Gastroesophageal sphincter (tissue), 4 donors: ENCODE results near the gene CASP10. TPM values are rescaled to one million over a fixed set of nuclear protein-coding genes. Genes with fewer than 3 reads are reported as not detected.
A peak's percentile ranks its signal among the peaks of the same experiment; 100 is the strongest.
"Not testable (repeated sequence)": the region's sequence is repeated elsewhere in the genome, so short reads cannot be mapped to it uniquely, and the experiment has no call there.

Experiments
- ATAC-seq: fragments of 150-250 bp; one replicate; pipeline ENCODE4 v1.9.1; 2016; ENCODE audit warnings: mild to moderate bottlenecking, moderate library complexity
- H3K27ac ChIP-seq, 4 donors: fragments of 200-600 bp; sonication (generic) in 3 of 4; 1 replicate in 3 of 4; 2 replicates in 1 of 4; pipeline ENCODE4 v1.5.1; 2016 to 2019
- H3K27me3 ChIP-seq: fragments of 200-600 bp; sonication (generic); one replicate; pipeline ENCODE4 v1.5.1; 2019
- H3K36me3 ChIP-seq, 2 donors: fragments of 200-600 bp; sonication (generic); one replicate each; pipeline ENCODE4 v1.5.1; 2019; ENCODE audit warnings: control low read depth in 1 of 2
- H3K4me1 ChIP-seq, 3 donors: fragments of 200-600 bp; sonication (generic); 1 replicate in 2 of 3; 2 replicates in 1 of 3; pipeline ENCODE4 v1.5.1; 2016 to 2019; ENCODE audit warnings: control low read depth in 2 of 3
- H3K4me3 ChIP-seq, 2 donors: fragments of 200-600 bp; sonication (generic); one replicate each; pipeline ENCODE4 v1.5.1; 2019; ENCODE audit warnings: mild to moderate bottlenecking in 1 of 2, moderate library complexity in 1 of 2
- H3K9me3 ChIP-seq, 3 donors: fragments of 200-600 bp; sonication (generic); one replicate each; pipeline ENCODE4 v1.5.1; 2017 to 2019; ENCODE audit warnings: control low read depth in 2 of 3
- EP300 ChIP-seq: sonication (generic); formaldehyde crosslinking; IDR thresholded peaks from one replicate; pipeline ENCODE4 v1.6.1; 2017; ENCODE audit warnings: antibody characterized with exemption, mild to moderate bottlenecking
- POLR2A ChIP-seq, 2 donors: fragments of 450-650 bp; IDR thresholded peaks; one replicate each; pipeline ENCODE4 v1.6.1; 2017; ENCODE audit warnings: antibody characterized with exemption in 2 of 2, mild to moderate bottlenecking in 2 of 2, moderate library complexity in 1 of 2
- POLR2AphosphoS5 ChIP-seq: sonication (generic); formaldehyde crosslinking; IDR thresholded peaks from one replicate; pipeline ENCODE4 v1.6.1; 2017; ENCODE audit warnings: antibody characterized with exemption
- WGBS, 2 donors: methylation state at CpG; one replicate each; pipeline ENCODE4 v1.1.5; 2018; ENCODE audit warnings: low coverage in 1 of 2; 5-methylcytosine and 5-hydroxymethylcytosine counted together
- total RNA-seq, 4 donors: library from RNA; depleted of rRNA; stranded (reverse); fragments of >200 nt; gene quantifications; one replicate each; pipeline ENCODE4 v1.1.0, GENCODE V29; 2016
- TF ChIP-seq, protein P1 (sequence below), 4 experiments: fragments of 200-600 bp in 2 of 4; fragments of 450-650 bp in 2 of 4; sonication (generic) in 1 of 4; IDR thresholded peaks; one replicate each; pipeline ENCODE4 v1.5.1; 2017 to 2019; ENCODE audit warnings: antibody characterized with exemption in 4 of 4, mild to moderate bottlenecking in 2 of 4, moderate library complexity in 2 of 4

Gene CASP10
- total RNA-seq, 4 donors from 2014 or later, result 2.6 to 7.5 (median 6.3) TPM

DNA sequence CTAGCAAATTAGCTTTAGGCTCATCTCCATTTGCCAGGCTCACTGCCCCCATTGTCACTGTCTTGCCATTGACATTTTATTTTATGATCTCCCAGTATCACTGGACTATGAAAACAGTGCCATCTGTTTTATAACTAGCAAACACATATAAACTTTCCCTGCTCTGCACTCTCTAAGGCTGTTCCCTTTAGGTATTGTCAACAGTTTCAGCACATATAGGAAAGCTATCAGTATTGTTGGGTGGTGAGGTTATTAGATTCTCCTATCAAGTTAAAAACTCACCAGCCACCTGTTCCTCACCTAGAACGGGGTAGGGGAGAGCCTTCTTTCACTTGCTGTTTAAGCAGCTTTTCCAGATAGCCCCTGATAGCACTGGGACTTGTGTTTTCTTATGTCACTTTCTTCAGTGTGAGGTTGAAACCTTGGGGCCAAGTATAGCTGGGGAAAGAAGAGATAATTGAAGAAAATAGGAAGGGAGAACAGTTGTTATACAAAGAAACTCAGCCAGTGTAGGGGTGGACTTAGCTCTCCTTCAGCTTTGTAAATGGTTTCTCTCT is 34.4 kb upstream of the CASP10 start:
- TF ChIP-seq POLR2AphosphoS5 (no peak), EP300 (no peak), POLR2A (IDR thresholded peaks at IDR 0.05) (no peak)
- TF ChIP-seq, protein P1, sequence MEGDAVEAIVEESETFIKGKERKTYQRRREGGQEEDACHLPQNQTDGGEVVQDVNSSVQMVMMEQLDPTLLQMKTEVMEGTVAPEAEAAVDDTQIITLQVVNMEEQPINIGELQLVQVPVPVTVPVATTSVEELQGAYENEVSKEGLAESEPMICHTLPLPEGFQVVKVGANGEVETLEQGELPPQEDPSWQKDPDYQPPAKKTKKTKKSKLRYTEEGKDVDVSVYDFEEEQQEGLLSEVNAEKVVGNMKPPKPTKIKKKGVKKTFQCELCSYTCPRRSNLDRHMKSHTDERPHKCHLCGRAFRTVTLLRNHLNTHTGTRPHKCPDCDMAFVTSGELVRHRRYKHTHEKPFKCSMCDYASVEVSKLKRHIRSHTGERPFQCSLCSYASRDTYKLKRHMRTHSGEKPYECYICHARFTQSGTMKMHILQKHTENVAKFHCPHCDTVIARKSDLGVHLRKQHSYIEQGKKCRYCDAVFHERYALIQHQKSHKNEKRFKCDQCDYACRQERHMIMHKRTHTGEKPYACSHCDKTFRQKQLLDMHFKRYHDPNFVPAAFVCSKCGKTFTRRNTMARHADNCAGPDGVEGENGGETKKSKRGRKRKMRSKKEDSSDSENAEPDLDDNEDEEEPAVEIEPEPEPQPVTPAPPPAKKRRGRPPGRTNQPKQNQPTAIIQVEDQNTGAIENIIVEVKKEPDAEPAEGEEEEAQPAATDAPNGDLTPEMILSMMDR (IDR thresholded peaks at IDR 0.05), result no peak
- Histone ChIP-seq H3K4me3 (no peak overlapping the region), H3K36me3 (peaks cover 0 to 82% of the 10 kb centered on the region in 2 donors), H3K27me3 (no peaks in the 10 kb centered on the region), H3K9me3 (no peaks in the 10 kb centered on the region), H3K4me1 (peaks cover 4 to 52% (median 14%) of the 10 kb centered on the region in 3 donors), H3K27ac (peak overlapping the region; percentile 79 to 94 (median 80))
- no peak for ATAC-seq
- 40 to 100% methylated on average over 1 of the region's 1 CpG for WGBS, 2 donors

DNA sequence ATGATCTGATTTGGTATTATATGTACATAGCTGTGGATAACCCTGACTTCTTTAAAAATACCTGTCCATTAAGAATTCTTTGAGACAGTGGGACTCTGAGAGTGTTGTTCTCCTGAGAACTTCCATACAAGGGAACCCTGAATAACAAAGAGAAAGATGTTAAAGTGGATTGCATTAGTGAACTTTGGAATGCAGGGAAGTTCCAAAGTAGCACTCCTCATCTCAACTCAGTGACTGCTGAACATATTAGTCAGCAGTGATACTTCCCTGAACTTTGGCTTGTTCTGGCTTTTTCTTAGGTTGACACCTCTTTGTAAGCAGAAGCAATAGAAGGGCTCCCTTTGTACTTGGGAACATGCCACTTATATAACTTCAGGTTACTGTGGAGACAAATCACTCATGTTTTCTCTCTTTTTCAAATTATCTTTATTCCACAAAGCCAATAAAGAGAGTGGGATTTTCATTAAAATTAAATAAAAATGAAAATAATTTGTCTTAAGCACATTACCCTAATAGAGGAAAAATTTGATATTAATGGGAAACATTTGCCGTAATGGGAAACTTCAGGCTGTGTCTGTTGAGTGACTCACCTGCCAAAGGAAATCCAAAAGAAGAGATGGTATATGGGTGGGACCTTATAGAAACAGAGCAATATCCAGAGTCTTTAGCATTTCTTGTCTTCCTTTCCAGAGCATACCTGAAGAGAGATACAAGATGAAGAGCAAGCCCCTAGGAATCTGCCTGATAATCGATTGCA is 33.7 kb upstream of the CASP10 start:
- Histone ChIP-seq H3K4me1 (peaks cover 4 to 52% (median 14%) of the 10 kb centered on the region in 3 donors), H3K4me3 (no peak overlapping the region), H3K27me3 (no peaks in the 10 kb centered on the region), H3K9me3 (no peaks in the 10 kb centered on the region), H3K27ac (peak overlapping the region; percentile 79 to 94 (median 80)), H3K36me3 (peaks cover 0 to 82% of the 10 kb centered on the region in 2 donors)
- peak; percentile 82 for ATAC-seq
- TF ChIP-seq POLR2A (IDR thresholded peaks at IDR 0.05), result no peak
- peak; percentile 72 for TF ChIP-seq POLR2AphosphoS5
- 67% methylated on average over 2 of the region's 2 CpGs for WGBS, 2 donors

DNA sequence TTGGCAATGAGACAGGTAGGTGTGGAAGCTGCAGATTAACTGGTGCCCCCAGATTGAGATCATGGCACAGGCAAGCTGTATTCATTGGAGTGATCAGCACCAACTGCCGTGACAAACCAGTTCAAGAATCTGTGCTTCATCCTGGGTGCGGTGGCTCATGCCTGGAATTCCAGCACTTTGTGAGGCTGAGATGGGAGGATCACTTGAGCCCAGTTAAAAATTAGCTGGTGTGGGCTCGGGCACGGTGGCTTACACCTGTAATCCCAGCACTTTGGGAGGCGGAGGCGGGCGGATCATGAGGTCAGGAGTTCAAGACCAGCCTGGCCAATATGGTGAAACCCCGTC is 33.1 kb upstream of the CASP10 start:
- ATAC-seq, H3K9me3 ChIP-seq, H3K27me3 ChIP-seq, H3K4me3 ChIP-seq: not testable (repeated sequence)
- WGBS, 2 donors, result 40 to 90% methylated on average over 1 to 6 of the region's 8 CpGs
- Histone ChIP-seq H3K36me3 (peaks cover 0 to 82% of the 10 kb centered on the region in 2 donors), H3K4me1 (peaks cover 4 to 52% (median 14%) of the 10 kb centered on the region in 3 donors), H3K27ac (peak overlapping the region; percentile 79 to 94 (median 80))

DNA sequence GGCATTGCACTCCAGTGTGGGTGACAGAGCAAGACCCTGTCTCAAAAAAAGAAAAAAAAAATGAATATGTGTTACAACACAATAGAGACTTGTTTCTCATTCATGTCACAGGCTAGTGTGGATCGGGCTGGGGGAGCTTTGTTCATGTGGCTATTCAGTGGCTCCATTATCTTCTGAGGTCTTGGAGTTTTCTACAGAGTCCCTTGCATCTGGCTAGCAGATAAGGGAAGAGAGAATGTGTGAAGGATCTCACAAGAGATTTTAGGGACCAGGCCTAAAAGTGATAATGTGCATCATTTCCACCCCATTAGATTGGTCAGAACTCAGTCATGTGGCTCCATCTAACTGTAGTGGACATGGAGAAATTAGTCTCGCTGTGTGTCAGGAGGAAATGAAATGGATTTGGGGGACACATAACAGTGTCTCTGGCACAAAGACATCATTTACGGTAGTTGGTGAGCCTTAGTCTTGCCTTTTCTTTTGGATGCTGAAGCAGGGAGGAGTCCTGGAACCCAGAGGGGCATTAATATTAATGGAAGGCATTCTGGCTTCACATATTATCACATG is 32.4 kb upstream of the CASP10 start:
- peak overlapping the region; percentile 79 to 94 (median 80) for H3K27ac ChIP-seq
- H3K4me3 ChIP-seq, result no peak overlapping the region
- no peaks in the 10 kb centered on the region for H3K9me3 ChIP-seq
- peaks cover 4 to 52% (median 14%) of the 10 kb centered on the region in 3 donors for H3K4me1 ChIP-seq
- TF ChIP-seq EP300, result no peak
- TF ChIP-seq, protein P1 (IDR thresholded peaks at IDR 0.05), result no peak
- no peak for TF ChIP-seq POLR2A (IDR thresholded peaks at IDR 0.05)
- TF ChIP-seq POLR2AphosphoS5, result no peak
- no peaks in the 10 kb centered on the region for H3K27me3 ChIP-seq
- no peak for ATAC-seq
- 94 to 96% methylated on average over 2 to 3 of the region's 3 CpGs for WGBS, 2 donors
- peaks cover 0 to 82% of the 10 kb centered on the region in 2 donors for H3K36me3 ChIP-seq

DNA sequence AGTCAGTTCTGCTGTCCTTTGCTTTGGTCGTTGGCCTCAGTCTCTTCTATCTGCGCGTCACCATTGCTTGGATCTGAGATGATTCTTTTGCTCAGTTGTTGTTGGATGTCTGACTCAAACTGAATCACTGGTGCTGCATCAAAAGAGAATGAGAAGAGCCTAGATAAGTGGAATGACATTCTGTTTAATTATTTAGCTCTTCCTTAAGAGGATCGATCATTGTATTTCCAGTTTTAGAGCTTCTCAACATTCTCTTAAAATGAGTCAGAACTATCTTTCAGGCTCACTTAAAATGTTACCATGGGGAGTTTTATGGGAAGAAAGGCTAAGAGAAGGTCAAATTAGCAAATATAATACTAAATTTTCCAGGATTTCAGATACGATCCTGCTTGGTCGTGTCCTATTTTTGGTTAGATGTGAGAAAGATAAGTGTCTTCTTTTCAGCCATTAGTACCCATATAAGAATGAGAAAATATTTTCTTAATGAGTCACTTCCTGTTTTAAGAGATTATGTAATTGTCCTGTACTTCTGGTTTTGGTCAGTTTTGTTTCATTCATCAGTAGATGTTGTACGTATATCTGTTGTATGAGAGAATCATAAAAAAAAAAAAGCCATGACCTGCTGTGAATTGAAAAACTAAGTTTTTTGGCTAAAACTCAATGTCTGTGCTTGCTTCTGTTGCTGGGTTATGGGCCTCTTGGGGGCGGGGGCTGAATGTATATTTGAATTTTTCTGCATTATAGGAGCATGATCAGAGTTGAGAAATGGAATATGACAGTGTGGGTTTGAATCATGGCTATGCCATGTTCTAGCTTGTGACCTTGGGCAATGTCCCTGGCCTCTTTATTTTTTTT is 31.6 kb upstream of the CASP10 start:
- Histone ChIP-seq H3K27me3 (no peaks in the 10 kb centered on the region), H3K27ac (peak overlapping the region; percentile 79 to 94 (median 80)), H3K4me3 (no peak overlapping the region), H3K9me3 (no peaks in the 10 kb centered on the region), H3K36me3 (peaks cover 0 to 82% of the 10 kb centered on the region in 2 donors), H3K4me1 (peaks cover 4 to 52% (median 14%) of the 10 kb centered on the region in 3 donors)
- WGBS, 2 donors, result 30 to 50% methylated on average over 8 of the region's 8 CpGs
- TF ChIP-seq, protein P1 (IDR thresholded peaks at IDR 0.05), result no peak
- no peak for TF ChIP-seq POLR2A (IDR thresholded peaks at IDR 0.05)
- peak; percentile 27 for TF ChIP-seq POLR2AphosphoS5
- ATAC-seq, result no peak
